ENCODE data around the gene C1QTNF12. TPM values are rescaled to one million over a fixed set of nuclear protein-coding genes. Genes with fewer than 3 reads are reported as not detected.

The C1QTNF12 gene
- polyA plus RNA-seq, 3 donors: 1.1 TPM; not detected in 2

GRCh38 chr1:1235016-1235744 is 11.3 kb downstream of the C1QTNF12 start:
- TF ChIP-seq CTCF (IDR thresholded peaks at IDR 0.05): no peak
- peaks cover 0 to 3% (median 0%) of the 10 kb centered on the region in 7 donors for H3K9me3 Mint-ChIP-seq
- H3K27ac Mint-ChIP-seq: no peak overlapping the region
- Histone ChIP-seq H3K79me2 (ENCODE audit: insufficient read depth, low read length) (peaks cover 35% of the 10 kb centered on the region), H3K36me3 (replicated peaks in 1 of 2; ENCODE audit: control insufficient read depth in 1 of 2, insufficient read depth in 2 of 2, low read length in 2 of 2) (peaks cover 0 to 3% of the 10 kb centered on the region in 2 donors), H4K20me1 (ENCODE audit: insufficient read depth, low read length) (peaks cover 14% of the 10 kb centered on the region), H2AFZ (ENCODE audit: insufficient read depth, low read depth, low read length, poor library complexity, severe bottlenecking) (no peak overlapping the region), H3K9me3 (replicated peaks in 1 of 2; ENCODE audit: control insufficient read depth in 1 of 2, insufficient read depth in 1 of 2, low read length in 2 of 2) (no peaks in the 10 kb centered on the region), H3K27me3 (ENCODE audit: control insufficient read depth in 2 of 2, insufficient read depth in 2 of 2, low read length in 2 of 2) (peaks cover 0 to 6% of the 10 kb centered on the region in 2 donors), H3K4me3 (replicated peaks in 1 of 3; ENCODE audit: low read depth in 2 of 3, low read length in 3 of 3) (no peak overlapping the region), H3K4me2 (replicated peaks; ENCODE audit: extremely low read depth, low read length, poor library complexity, severe bottlenecking) (no peak overlapping the region), H3K27ac (ENCODE audit: low read depth in 1 of 2, low read length in 2 of 2) (no peak overlapping the region), H3K4me1 (ENCODE audit: control insufficient read depth in 1 of 2, insufficient read depth in 2 of 2, low read length in 2 of 2) (peaks cover 14 to 24% of the 10 kb centered on the region in 2 donors), H3K9ac (ENCODE audit: insufficient read depth, low read length, poor library complexity, severe bottlenecking) (no peak overlapping the region)
- no peak overlapping the region for H3K4me3 Mint-ChIP-seq
- WGBS (ENCODE audit: insufficient coverage): 94% methylated on average over 24 of the region's 27 CpGs
- H3K36me3 Mint-ChIP-seq: peaks cover 13 to 16% of the 10 kb centered on the region in 2 donors
- DNase-seq: no peak
- peaks cover 0 to 33% (median 1%) of the 10 kb centered on the region in 3 donors for H3K27me3 Mint-ChIP-seq (ENCODE audit: low read depth in 3 of 3)
- intact Hi-C loops (cut with micrococcal nuclease): loop anchor here in 1 of 2 donors (10.0 kb wide), 1 partner anchor 200 kb away; no protein-coding TSS in a partner anchor
- H3K4me1 Mint-ChIP-seq: peaks cover 25% of the 10 kb centered on the region

GRCh38 chr1:1234180-1234808 is 12.2 kb downstream of the C1QTNF12 start:
- no peaks in the 10 kb centered on the region for H3K9me3 ChIP-seq (replicated peaks in 1 of 2; ENCODE audit: control insufficient read depth in 1 of 2, insufficient read depth in 1 of 2, low read length in 2 of 2)
- H3K4me2 ChIP-seq (replicated peaks; ENCODE audit: extremely low read depth, low read length, poor library complexity, severe bottlenecking): no peak overlapping the region
- H3K4me3 ChIP-seq (replicated peaks in 1 of 3; ENCODE audit: low read depth in 2 of 3, low read length in 3 of 3): no peak overlapping the region
- intact Hi-C loops (cut with micrococcal nuclease): loop anchor here in 1 of 2 donors (5.0 to 10.0 kb wide), 2 partner anchors 117 to 199 kb away; partner anchors contain the start of gene C1orf159
- no peak overlapping the region for H2AFZ ChIP-seq (ENCODE audit: insufficient read depth, low read depth, low read length, poor library complexity, severe bottlenecking)
- 97% methylated on average over 24 of the region's 28 CpGs for WGBS (ENCODE audit: insufficient coverage)
- peaks cover 19 to 31% of the 10 kb centered on the region in 2 donors for H3K4me1 ChIP-seq (ENCODE audit: control insufficient read depth in 1 of 2, insufficient read depth in 2 of 2, low read length in 2 of 2)
- H4K20me1 ChIP-seq (ENCODE audit: insufficient read depth, low read length): peaks cover 23% of the 10 kb centered on the region
- TF ChIP-seq CTCF (IDR thresholded peaks at IDR 0.05): no peak
- no peak overlapping the region for H3K9ac ChIP-seq (ENCODE audit: insufficient read depth, low read length, poor library complexity, severe bottlenecking)
- H3K27me3 Mint-ChIP-seq (ENCODE audit: low read depth in 3 of 3): peaks cover 0 to 26% (median 1%) of the 10 kb centered on the region in 3 donors
- H3K4me1 Mint-ChIP-seq: peaks cover 33% of the 10 kb centered on the region
- peaks cover 0 to 6% of the 10 kb centered on the region in 2 donors for H3K27me3 ChIP-seq (ENCODE audit: control insufficient read depth in 2 of 2, insufficient read depth in 2 of 2, low read length in 2 of 2)
- H3K36me3 Mint-ChIP-seq: peaks cover 19 to 23% of the 10 kb centered on the region in 2 donors
- peaks cover 4 to 6% of the 10 kb centered on the region in 2 donors for H3K36me3 ChIP-seq (replicated peaks in 1 of 2; ENCODE audit: control insufficient read depth in 1 of 2, insufficient read depth in 2 of 2, low read length in 2 of 2)
- peak overlapping the region in 1 of 7 donors; percentile 10 for H3K27ac Mint-ChIP-seq
- H3K9me3 Mint-ChIP-seq: peaks cover 0 to 3% (median 0%) of the 10 kb centered on the region in 7 donors
- no peak overlapping the region for H3K27ac ChIP-seq (ENCODE audit: low read depth in 1 of 2, low read length in 2 of 2)
- H3K4me3 Mint-ChIP-seq: no peak overlapping the region
- peaks cover 44% of the 10 kb centered on the region for H3K79me2 ChIP-seq (ENCODE audit: insufficient read depth, low read length)
- no peak for DNase-seq
